ENCODE measurements around the gene AGPAT3. TPM values are rescaled to one million over a fixed set of nuclear protein-coding genes. Genes with fewer than 3 reads are reported as not detected.

AGPAT3 gene, protein sequence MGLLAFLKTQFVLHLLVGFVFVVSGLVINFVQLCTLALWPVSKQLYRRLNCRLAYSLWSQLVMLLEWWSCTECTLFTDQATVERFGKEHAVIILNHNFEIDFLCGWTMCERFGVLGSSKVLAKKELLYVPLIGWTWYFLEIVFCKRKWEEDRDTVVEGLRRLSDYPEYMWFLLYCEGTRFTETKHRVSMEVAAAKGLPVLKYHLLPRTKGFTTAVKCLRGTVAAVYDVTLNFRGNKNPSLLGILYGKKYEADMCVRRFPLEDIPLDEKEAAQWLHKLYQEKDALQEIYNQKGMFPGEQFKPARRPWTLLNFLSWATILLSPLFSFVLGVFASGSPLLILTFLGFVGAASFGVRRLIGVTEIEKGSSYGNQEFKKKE
- 26.6 and 48.9 TPM in 2 replicates for total RNA-seq

DNA sequence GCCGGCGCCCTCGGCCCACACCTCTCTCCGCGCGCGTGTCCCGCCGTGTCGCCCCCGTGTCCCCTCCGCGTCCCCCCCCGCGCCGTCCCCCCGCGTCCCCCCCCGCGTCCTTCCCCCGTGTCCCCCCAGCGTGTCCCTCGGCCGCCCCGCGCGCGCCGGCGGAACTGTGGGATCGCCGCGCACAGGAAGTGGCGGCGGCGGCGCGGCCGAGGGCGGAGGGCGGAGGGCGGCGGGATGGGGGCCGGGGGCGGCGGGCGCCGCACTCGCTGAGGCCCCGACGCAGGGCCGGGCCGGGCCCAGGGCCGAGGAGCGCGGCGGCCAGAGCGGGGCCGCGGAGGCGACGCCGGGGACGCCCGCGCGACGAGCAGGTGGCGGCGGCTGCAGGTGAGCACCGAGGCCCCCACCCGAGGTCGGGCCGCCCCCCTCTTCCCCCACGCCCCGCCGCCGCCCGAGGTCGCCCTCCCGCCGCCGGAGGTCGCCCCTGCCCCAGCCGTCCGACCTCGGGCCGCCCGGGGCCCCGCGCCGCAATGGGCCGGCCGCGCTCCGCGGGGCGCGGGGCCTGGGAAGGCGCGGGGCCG lies at the start of gene AGPAT3:
Gene AGPAT3 (plus strand): TSS at position 262 of the 578 bp plus-strand sequence. CDS start 94,459 bp downstream, outside the sequence.

GRCh38 chr21:44011579-44012473 lies 146.8 kb downstream of the AGPAT3 start, which contains the start of gene TRAPPC10:
Gene TRAPPC10 (plus strand): TSS chr21:44012309. CDS start chr21:44012494, 185 bp downstream.

Other genes starting within 250 kb of the AGPAT3 start
- 2.0 and 4.3 TPM in 2 replicates for gene HSF2BP, start 205.7 kb upstream of the AGPAT3 start, total RNA-seq
- gene RRP1B, start 205.7 kb upstream of the AGPAT3 start, total RNA-seq: 24.6 and 28.8 TPM in 2 replicates
- gene PDXK, start 146.1 kb upstream of the AGPAT3 start, total RNA-seq: 64.1 and 85.0 TPM in 2 replicates
- 8.9 and 13.9 TPM in 2 replicates for gene CSTB, start 88.9 kb upstream of the AGPAT3 start, total RNA-seq
- gene RRP1, start 75.6 kb upstream of the AGPAT3 start, total RNA-seq: 18.4 and 22.7 TPM in 2 replicates
- 16.1 and 21.8 TPM in 2 replicates for gene TRAPPC10, start 147.1 kb downstream of the AGPAT3 start, total RNA-seq
- 4.0 and 27.4 TPM in 2 replicates for gene PWP2, start 242.2 kb downstream of the AGPAT3 start, total RNA-seq